GM19351 (cell line): ENCODE results near the gene RASSF7.

Source experiments
- ATAC-seq: cut with Tn5 transposase; IDR thresholded peaks from one replicate; pipeline ENCODE4 v1.9.1; 2021; ENCODE audit warnings: mild to moderate bottlenecking, moderate library complexity; ENCODE audit not compliant: unreplicated experiment

The RASSF7 gene

DNA sequence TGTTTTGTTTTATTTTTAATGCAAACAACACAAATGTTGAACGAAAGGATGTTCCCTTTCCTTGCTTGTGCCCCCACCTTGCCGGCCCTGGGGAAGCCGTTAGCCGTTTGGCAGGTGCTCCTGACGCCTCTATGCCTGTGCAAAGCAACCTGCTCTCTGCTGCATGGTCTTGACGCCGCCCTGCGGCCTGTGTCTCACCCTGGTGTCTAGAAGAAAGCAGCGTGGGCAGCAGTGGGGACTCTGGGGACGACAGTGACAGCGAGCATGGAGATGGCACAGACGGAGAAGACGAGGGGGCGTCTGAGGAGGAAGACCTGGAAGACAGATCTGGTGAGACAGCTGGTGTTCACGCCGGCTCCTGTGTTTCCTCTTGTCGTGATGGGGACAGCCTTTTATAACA is 21.0 kb downstream of the RASSF7 start:
- ATAC-seq = no peak

DNA sequence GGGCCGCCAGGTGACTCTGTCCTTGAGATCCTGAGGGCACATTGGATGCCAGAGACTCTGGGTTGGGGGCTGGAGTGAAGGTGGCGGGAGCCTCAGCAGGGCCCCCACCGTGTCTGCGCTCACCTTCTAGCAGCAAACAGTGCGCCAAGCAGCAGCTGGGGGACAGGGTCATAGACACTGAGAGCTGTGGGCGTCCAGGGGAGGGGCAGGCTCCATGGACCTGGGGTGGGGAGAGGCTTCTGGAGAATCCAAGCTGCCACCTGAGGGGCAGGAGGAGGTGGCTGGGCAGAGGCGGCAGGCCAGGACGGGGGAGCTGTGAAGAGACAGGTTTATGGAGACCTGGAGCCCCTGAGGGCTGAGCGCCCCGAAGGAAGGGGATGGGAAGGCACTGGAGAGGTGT is 23.5 kb downstream of the RASSF7 start:
- no peak for ATAC-seq

DNA sequence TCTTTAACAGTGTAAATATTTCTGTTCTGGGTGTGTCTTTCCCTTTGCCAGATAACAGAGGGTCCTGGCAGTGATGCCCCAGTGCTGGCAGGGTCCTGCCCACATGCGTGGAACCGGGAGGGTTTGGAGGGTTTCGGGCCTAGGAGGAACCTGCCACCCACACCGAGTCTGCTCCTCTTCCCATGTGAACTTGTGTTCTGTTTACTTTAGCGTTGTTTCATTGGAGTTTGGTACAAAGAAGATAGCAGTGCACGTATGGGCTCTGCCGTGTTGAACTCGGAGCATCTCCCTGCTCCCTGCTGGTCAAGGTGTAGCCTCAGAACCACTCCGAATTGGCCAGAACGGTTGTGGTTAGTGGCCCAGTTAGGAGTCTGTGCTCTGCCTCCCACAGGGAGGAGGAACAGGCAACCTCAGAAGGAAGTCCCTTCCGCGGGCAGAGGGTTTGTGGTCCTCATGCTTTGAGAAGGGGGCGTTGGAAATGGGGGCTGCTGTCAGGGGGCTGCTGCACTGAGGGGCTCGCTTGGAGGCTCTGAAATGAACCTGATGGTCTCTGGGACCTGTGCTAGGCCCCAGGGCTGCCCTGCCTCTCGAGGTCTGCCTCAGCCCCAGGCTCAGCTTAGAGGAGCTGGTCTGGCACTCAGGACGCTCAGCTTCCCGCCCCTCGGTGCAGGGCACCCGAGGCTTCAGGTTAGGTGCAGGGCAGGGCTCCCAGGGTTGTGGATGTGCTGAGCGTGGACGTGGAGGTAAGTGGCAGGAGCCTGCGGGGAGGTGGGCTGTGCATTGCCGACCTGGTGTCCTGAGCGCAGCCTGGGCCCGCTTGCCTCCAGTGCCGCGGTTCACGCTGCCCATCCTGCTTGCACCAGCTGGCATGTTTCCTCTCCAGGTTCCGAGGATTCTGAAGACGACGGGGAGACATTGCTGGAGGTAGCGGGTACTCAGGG is 25.9 kb downstream of the RASSF7 start:
- ATAC-seq = no peak

DNA sequence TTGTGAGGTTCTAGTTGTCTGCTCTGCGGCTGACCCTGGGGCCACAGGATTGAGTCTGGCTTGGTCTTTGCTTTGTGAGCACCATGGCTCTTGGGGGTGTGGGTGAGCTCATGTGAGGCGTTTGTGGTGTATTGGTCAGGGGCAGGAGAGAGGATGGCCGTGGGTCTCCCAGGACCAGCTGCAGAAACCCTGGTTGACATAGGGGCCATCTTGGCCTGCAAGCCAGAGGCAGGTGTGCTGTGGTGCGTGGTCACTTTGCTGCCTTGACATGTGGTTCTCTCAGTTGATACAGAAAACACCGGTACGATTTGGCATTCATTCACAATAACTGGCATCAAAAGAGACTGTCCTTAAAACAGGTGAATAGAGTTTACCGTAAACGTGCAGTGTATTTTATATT is 26.8 kb downstream of the RASSF7 start:
- no peak for ATAC-seq

DNA sequence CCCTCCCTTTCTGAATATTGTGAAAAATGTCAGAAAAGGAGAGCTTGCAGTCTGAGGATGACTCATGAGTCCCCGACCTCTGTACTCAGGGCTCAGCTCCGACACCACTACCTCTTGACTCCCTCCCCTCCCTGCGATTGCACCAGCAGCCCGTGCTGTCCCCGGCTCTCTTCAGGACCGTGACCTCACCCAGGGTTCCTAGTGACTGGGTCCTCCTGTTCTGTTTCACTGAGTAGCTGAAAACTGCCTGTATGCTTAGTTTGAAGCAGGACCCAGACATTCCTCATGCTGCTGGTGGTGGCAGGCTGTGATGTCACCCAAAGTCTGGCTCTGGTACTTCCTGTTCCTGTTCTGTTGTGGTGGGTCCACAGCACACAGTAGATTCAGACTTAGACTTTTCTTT is 27.2 kb downstream of the RASSF7 start:
- no peak for ATAC-seq

DNA sequence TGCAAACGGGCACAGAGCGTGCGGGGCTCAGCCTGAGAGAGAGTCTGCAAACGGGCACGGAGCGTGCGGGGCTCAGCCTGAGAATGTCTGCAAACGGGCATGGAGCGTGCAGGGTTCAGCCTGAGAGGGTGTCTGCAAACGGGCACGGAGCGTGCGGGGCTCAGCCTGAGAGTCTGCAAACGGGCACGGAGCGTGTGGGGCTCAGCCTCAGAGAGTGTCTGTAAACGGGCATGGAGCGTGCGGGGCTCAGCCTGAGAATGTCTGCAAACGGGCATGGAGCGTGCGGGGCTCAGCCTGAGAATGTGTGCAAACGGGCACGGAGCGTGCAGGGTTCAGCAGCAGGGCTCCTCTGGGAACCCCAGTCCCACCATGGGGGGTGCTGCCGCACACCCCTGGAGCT is 29.0 kb downstream of the RASSF7 start:
- no peak for ATAC-seq

DNA sequence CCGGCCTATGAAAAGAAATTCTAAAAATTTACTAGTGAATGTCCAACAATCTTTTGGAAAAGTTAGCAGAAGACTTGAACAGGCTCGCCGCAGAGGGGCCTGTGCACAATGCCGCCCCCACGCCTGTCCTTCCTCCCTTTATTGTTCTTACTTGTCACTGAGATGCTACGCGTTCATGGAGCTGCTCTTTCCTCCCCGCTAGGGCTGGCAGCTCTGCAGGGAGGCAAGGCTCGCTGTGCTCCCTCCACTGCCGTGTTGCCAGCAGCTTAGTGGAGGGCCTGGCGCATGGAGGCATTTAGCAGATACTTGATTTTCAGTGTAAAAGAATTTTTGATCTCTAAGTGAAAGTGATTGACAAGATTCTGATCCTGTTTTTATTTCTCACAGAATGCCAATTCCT is 30.2 kb downstream of the RASSF7 start:
- ATAC-seq = no peak

DNA sequence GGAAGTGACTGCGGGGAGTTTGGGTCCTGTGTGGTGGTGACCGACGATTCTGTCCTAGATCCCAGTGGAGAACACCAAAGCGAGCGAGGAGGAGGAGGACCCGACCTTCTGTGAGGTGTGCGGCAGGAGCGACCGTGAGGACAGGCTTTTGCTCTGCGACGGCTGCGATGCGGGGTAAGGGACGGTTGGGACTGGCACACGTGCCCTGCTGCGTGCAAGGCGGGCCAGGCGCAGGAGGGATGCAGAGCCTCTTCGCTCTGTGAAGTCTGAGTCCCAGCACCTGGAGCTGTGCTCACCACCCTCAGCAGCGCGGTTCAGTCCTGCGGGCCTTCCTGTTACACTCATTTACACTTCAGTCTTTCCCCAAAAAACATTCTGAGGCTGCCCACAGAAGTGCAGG is 31.7 kb downstream of the RASSF7 start:
- ATAC-seq = no peak

DNA sequence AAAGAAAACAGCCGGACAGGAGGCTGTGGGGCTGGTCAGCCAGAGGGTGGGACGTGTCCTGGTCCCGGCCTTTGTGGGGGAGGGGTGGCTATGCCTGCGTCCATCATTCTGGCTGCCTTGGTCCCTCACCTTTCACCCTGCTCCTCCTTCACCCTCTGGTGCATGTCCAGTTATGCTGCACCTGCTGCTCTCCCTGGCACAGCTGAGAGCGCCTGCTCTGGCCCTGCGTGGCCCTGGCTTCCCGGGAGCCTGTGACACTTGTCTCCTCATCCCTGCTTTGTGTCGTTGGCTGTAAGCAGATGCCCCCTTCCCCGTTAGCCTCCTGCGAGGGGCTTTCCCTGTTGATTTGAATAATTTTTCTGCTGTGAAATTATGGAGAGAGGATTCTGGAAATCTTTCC is 32.1 kb downstream of the RASSF7 start:
- no peak for ATAC-seq

DNA sequence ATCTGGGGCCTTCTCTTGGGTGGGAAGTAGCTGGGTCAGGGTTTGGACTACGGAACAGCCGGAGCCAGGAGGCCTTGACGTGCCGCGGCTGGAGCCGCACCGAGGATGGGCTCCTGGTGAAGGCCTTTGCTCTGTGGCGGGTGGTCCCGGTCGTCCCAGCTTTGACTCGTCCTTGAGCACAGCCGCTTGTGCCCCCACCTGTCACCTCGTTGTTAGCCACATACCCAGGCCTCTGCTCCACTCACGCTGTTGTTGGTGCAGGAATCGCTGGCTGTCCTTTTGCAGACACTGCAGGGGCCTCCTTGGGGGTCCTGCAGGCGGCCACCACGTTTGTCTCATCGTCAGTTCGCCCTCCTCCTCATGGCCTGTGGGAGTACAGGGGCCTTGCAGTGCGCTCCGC is 32.6 kb downstream of the RASSF7 start:
- ATAC-seq = no peak

DNA sequence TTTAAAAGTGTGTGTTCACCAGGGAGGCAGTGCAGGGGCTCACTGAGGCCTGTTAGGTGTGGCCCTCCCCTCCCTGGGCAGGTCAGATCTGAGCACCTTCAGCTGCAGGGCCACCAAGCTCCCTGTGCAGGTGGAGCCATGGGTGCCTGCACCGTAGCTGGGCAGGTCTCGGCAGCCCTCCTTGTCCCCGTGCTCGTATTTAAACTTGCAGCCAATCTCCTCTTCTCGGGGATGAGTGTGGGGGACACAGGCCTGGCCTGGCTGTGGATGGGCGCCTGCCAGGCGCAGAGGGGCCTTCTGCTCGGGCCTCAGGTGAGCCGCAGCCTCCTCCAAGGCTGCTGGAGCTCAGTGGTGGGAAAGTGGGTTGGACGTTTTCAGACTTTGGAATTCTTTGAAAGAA is 34.6 kb downstream of the RASSF7 start:
- ATAC-seq = no peak

DNA sequence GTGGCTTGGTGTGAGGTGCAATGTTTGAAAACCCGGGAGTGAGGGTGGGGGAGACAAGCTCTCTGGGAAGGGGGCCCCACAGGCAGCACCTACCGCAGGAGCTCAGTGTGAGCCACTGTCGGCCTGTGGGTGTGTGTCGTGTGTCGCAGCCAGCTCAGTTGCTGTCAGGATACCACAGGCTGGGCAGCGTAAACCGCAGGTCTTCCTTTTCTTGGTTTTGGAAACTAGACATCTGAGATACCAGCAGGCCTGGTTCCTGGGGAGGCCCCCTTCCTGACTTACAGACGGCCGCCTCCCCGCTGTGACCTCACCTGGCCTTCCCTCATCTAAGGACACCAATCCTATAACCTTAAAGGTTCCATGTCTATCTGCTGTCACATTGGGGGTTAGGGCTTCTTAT is 35.6 kb downstream of the RASSF7 start:
- ATAC-seq = no peak

DNA sequence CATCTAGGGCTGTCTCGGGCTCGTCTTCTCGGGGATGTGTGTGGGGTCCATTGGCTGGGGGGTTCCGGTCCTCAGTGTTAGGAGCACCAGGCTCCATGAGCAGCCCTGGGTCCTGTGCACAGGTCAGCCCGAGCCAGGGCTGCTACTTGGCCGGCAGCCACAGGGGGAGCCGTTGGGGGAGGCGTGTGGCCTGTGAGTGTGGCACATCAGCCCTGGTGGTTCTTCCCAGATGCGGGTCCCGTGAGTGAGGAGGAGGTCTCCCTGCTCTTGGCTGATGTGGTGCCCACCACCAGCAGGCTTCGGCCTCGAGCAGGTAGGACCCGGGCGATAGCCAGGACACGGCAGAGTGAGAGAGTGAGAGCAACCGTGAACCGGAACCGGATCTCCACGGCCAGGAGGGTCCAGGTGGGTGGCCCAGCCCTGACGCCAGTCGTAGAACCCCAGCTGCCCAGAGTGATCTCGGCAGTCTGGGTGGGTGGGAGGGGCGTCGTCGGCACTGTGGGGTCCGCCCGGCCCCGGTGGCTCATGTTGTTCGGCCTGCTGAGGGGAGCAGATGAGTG is 36.5 kb downstream of the RASSF7 start:
- no peak for ATAC-seq

DNA sequence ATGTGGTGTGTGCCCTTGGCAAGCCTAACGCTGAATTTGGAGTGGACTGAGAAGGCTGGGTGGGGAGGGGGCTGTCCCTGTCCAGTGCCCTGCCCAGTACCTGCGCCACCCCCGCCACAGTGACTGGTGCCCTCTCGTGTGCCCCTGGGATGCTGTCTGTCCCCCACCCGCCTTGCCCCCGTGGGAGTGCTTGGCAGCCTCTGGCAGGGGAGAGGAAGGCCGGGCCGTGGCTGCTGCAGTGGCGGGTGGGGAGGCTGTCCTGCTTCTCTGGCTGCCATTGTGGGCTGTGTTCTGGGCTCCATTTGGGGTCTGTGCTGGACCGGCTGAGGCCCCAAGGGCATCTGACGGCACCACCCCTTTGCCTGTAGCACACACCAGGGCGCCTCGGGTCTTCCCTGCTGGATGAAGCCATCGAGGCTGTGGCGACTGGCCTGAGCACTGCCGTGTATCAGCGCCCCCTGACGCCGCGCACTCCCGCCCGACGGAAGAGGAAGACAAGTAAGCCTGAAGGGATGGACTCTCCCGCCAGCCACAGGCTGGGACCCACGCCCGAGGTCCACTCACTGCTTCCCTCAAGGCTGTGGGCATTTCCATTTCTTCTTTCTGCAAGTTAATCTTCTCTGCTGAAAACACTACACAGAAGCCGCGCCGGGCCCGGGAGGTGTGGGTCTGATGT is 37.4 kb downstream of the RASSF7 start:
- no peak for ATAC-seq

DNA sequence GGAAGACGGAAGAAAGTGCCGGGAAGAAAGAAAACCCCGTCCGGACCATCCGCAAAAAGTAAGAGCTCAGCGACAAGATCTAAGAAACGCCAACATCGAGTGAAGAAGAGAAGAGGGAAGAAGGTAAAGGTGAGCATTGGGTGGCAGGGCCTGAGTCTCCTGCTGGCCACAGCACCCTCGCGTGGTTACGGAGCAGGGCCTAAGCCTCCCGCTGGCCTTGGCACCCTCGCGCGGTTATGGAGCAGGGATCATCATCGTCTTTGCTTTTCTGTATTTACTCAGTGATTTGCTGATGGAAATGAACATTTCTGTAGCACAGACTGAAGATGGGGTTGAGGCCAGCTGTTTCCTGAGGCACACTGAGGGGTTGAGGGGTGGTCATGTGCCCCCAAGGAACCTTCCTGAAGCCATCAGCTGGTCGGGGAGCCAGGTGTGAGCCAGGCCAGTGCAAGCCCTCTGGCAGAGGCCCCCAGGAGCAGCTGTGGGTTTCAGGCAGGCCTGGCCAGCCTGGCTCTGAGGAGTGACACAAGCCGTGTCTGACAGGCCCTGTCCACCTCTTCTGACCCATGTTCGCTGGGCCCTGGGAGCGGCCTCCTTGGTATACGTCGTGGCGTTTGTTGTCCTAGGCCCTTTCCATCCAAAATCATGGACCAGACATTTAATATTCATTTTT is 40.9 kb downstream of the RASSF7 start:
- no peak for ATAC-seq

DNA sequence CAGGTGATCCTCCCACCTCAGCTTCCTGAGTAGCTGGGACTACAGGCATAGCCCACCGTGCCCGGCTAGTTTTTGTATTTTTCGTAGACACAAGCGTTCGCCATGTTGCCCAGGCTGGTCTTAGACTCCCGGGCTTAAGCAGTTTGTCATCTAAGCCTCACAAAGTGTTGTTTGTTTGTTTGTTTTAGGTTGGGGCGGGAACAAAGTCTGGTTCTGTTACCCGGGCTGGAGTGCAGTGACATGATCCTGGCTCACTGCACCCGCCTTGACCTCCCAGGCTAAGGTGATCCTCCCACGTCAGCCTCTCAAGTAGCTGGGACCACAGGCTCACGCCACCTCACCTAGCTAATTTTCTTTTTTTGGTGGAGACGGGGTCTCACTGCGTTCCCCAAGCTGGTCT is 42.4 kb downstream of the RASSF7 start:
- no peak for ATAC-seq

DNA sequence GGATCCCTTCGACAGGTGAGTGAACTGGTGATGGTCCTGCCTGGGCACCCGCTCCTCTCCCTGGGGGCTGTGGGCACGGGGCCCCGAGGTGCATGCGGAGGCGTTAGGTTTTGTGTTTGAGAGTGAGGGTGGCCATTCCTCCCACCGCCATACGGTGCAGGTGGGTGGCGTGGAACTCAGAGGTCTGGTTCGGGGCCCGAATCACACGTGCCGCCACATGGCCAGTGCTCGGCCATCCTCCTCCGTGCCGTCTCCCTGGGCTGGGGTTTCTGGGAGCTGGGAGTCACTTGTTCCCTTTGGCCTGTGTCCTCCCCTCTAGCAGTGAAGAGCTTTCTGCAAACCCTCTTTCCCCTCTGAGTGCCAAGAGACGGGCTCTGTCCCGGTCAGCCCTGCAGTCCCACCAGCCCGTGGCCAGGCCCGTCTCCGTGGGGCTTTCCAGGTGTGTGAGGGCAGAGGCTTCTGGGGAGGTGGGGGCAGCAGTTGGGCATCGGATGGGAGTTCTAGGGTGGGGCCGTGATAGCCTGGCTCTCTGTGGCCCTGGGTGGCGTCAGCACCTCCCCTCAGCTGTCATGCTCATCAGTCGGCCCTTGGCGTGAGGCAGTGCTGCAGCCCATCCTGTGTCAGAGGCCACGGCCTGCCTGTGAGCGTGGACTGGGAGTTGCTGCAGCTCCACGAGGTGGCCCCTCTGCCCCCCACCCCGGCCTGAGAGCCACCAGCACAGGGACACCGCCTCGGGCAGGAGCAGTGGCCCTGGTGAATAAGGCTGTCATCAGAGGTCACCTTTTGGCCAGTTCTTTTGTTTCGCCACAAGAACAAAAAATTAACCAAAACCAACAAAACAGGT is 44.7 kb downstream of the RASSF7 start:
- ATAC-seq = no peak

DNA sequence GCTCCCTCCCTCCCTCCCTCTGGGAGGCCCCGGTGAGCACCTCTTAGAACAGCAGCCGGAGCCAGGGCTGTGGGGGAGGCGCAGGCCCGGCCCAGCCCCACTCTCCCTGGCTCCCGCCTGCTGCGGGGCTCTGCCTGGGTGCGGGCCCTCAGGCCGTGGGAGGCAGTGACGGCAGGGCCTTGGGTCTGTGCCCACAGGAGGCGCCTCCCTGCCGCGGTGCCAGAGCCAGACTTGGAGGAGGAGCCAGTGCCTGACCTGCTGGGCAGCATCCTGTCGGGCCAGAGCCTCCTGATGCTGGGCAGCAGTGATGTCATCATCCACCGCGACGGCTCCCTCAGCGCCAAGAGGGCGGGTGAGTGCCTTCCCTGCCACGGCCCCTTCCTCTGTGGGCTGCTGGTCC is 45.5 kb downstream of the RASSF7 start:
- ATAC-seq = no peak

DNA sequence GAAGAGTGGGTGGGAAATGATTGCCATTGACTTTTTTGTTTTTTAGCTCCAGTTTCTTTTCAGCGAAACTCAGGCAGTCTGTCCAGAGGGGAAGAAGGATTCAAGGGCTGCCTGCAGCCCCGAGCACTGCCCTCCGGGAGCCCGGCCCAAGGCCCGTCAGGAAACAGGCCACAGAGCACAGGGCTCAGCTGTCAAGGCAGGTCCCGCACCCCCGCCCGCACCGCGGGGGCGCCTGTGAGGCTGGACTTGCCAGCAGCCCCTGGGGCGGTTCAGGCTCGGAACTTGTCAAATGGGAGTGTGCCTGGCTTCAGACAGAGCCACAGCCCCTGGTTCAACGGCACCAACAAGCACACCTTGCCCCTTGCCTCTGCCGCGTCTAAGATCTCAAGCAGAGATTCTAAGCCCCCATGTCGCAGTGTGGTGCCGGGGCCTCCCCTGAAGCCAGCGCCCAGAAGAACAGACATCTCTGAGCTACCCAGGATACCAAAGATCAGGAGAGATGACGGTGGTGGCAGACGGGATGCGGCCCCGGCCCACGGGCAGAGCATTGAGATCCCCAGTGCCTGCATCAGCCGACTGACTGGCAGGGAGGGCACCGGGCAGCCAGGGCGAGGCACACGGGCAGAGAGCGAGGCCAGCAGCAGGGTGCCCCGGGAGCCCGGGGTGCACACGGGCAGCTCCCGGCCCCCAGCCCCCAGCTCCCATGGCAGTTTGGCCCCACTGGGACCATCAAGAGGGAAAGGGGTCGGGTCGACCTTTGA is 46.4 kb downstream of the RASSF7 start:
- no peak for ATAC-seq
